ENCODE results near the gene CFHR5.
"Not testable (repeated sequence)": the region's sequence is repeated elsewhere in the genome, so short reads cannot be mapped to it uniquely, and the experiment has no call there.

The CFHR5 gene

DNA sequence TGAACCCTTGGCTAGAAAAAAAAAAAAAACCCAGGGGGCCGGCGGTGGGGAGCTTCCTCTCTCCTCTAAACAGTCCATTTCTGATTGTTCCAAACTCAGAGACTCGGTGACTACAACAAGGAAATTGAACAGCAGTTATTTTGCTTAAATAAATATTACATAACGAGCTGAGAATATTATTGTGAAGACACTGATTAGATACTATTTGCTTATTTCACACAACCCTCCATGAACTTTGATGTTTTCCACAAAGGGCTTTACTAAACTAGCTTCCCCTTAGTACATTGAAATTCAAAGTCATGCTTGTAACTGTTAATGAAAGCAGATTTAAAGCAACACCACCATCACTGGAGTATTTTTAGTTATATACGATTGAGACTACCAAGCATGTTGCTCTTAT lies at the start of gene CFHR5:
TSS of gene CFHR5 (plus strand) at position 279 of the 400 bp plus-strand sequence. CDS start at position 388, 109 bp downstream.
- no peak for DNase-seq (ENCODE audit: low spot score)

DNA sequence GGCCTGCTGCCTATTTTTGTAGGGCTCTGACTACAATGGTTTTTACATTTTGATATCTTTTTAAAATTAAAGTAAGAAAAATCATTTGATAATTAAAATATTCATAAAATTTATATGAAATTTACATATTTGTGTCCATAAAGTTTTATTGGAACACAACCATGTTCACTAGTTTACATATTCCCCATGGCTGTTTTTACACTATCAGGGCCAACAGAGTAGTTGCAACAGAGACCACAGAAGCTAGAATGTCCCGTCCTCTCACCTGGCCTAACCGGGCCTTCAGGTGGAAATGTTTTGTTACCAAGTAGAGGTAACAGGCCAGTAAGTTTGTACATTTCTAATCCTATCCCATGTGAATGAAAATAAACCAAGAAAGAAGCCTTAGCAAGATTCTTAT lies 44.5 kb upstream of the CFHR5 start:
- DNase-seq (ENCODE audit: low spot score): not testable (repeated sequence)

GRCh38 chr1:196933531-196934189 lies 43.7 kb upstream of the CFHR5 start:
- DNase-seq (ENCODE audit: low spot score): no peak

DNA sequence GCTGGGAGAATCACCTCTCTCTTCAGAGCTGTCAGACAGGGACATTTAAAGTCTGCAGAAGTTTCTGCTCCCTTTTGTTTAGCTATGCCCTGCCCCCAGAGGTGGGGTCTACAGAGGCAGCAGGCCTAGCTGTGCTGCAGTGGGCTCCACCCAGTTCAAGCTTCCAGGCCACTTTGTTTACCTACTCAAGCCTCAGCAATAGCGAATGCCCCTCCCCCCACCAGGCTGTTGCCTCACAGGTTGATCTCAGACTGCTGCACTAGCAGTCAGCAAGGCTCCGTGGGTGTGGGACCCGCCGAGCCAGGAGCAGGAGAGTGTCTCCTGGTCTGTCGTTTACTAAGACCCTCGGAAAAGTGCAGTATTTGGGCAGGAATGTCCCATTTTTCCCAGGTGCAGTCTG lies 35.9 kb upstream of the CFHR5 start:
- not testable (repeated sequence) for DNase-seq (ENCODE audit: low spot score)

GRCh38 chr1:196943568-196943967 lies 33.8 kb upstream of the CFHR5 start, which contains the start of gene CFHR2:
TSS of gene CFHR2 (plus strand) at chr1:196943738. CDS start at chr1:196943881, 143 bp downstream.
- not testable (repeated sequence) for DNase-seq (ENCODE audit: low spot score)

- peak; percentile 37 for DNase-seq (ENCODE audit: low spot score)
Observed at GRCh38 chr1:196951711-196952394, 25.5 kb upstream of the CFHR5 start.

- no peak for DNase-seq (ENCODE audit: low spot score)
Observed at GRCh38 chr1:196954778-196955177, 22.6 kb upstream of the CFHR5 start.

GRCh38 chr1:196955926-196956325 lies 21.4 kb upstream of the CFHR5 start:
- no peak for DNase-seq (ENCODE audit: low spot score)

GRCh38 chr1:196960854-196961253 lies 16.5 kb upstream of the CFHR5 start:
- no peak for DNase-seq (ENCODE audit: low spot score)

DNA sequence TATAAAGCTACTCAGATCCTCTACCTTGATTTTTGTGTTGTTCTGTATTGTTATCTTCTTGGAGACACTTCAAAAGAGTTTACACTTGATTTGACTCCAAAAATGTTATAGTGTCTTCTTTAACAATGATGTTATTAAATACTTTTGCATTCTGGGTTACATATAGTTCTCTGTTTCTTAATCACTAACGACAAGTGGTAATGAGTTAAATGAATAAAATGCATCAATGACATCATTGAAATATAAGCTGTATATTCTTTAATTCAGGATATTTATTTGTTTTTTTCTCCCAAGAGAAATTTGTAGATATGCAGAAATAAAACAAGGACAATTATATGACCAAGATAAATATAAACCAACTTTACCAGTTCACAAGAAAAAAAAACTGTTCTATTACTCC lies 7.2 kb upstream of the CFHR5 start:
- DNase-seq (ENCODE audit: low spot score): no peak

- no peak for DNase-seq (ENCODE audit: low spot score)
Observed at GRCh38 chr1:196976278-196976677, 1.1 kb upstream of the CFHR5 start.

- DNase-seq (ENCODE audit: low spot score): no peak
Observed at GRCh38 chr1:196980859-196981258, 3.5 kb downstream of the CFHR5 start.

DNA sequence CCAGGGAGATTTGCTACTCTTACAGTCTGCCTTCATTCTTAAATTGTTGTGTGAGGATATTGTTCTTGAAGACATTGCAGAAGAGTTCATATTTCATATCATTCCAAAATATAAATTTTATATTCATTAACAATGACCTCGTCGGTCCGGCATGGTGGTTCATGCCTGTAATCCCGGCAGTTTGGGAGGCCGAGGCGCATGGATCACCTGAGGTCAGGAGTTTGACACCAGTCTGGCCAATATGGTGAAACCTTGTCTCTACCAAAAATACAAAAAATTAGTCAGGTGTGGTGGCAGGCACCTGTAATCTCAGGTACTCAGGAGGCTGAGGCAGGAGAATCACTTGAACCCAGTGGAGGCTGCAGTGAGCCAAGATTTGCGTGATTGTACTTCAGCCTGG lies 4.9 kb downstream of the CFHR5 start:
- not testable (repeated sequence) for DNase-seq (ENCODE audit: low spot score)

GRCh38 chr1:196991919-196992651 lies 14.7 kb downstream of the CFHR5 start:
- DNase-seq (ENCODE audit: low spot score): not testable (repeated sequence)

GRCh38 chr1:196993916-196994315 lies 16.6 kb downstream of the CFHR5 start:
- DNase-seq (ENCODE audit: low spot score): no peak

GRCh38 chr1:196997423-196997822 lies 20.1 kb downstream of the CFHR5 start:
- peak; percentile 63 for DNase-seq (ENCODE audit: low spot score)

GRCh38 chr1:197001828-197002227 lies 24.5 kb downstream of the CFHR5 start:
- no peak for DNase-seq (ENCODE audit: low spot score)

DNA sequence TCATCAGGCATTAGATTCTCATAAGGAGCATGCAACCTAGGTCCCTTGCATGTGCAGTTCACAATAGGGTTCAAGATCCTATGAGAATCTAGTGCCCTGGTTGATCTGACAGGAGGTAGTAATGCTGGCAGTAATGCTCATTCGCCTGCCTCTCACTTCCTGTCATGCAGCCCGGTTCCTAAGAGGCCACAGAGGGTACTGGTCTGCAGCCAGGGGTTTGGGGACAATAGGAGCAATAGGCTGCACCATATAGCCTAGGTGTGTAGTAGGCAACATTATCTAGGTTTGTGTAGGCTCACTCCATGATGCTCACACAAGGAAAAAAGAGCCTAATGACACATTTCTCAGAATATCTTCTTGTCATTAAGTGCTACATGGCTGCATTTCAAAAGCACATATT lies 25.8 kb downstream of the CFHR5 start:
- DNase-seq (ENCODE audit: low spot score): no peak

DNA sequence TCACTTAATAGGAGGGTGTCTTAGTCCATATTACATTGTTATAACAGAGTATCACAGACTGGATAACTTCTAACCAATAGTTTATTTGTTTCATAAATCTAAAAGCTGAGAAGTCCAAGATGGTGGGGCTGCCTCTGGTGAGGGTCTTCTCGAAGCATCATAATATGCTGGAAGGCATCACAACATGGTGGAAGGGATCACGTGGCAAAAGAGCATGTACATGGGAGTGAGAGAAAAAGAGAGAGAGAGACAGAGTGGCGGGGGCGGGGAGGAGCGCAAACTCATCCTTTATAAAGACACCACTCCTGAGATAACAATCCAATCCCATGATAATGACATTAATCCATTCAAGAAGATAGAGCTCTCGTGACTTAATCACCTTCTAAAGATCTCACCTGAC lies 31.5 kb downstream of the CFHR5 start:
- DNase-seq (ENCODE audit: low spot score): no peak

- no peak for DNase-seq (ENCODE audit: low spot score)
Observed at GRCh38 chr1:197011614-197012013, 34.3 kb downstream of the CFHR5 start.

- no peak for DNase-seq (ENCODE audit: low spot score)
Observed at GRCh38 chr1:197013234-197013633, 35.9 kb downstream of the CFHR5 start.

DNA sequence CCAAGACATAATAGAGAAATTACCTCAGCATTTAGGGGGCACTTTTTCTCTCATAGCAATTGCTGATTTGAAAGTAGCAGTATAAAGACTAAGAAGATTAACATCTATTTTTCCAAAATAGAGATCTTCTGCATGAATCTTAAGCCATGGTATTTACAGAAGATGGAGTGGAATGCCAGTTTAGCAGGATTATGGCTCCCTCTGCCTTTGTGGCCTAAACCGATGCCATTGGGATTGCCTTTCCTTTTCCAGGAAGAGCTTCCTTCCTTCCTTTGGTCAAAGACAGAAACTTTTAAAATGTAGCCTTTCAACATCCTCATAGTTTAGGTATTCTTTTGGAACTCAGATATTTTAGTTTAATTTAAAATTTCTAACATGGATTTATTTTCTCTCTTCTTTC lies 39.4 kb downstream of the CFHR5 start:
- DNase-seq (ENCODE audit: low spot score): no peak

GRCh38 chr1:197017558-197018146 lies 40.3 kb downstream of the CFHR5 start:
- peak; percentile 9 for DNase-seq (ENCODE audit: low spot score)
